HG02798 (cell line): Measurements from ENCODE around the gene DCAF7.
A peak's percentile ranks its signal among the peaks of the same experiment; 100 is the strongest.

Experiments used
- ATAC-seq: cut with Tn5 transposase; IDR thresholded peaks from one replicate; pipeline ENCODE4 v1.9.1; 2021; ENCODE audit warnings: mild to moderate bottlenecking; ENCODE audit not compliant: unreplicated experiment, poor library complexity

DCAF7 gene

GRCh38 chr17:63622574-63623390, 72.5 kb downstream of the DCAF7 start:
- peak; percentile 33 for ATAC-seq

DNA sequence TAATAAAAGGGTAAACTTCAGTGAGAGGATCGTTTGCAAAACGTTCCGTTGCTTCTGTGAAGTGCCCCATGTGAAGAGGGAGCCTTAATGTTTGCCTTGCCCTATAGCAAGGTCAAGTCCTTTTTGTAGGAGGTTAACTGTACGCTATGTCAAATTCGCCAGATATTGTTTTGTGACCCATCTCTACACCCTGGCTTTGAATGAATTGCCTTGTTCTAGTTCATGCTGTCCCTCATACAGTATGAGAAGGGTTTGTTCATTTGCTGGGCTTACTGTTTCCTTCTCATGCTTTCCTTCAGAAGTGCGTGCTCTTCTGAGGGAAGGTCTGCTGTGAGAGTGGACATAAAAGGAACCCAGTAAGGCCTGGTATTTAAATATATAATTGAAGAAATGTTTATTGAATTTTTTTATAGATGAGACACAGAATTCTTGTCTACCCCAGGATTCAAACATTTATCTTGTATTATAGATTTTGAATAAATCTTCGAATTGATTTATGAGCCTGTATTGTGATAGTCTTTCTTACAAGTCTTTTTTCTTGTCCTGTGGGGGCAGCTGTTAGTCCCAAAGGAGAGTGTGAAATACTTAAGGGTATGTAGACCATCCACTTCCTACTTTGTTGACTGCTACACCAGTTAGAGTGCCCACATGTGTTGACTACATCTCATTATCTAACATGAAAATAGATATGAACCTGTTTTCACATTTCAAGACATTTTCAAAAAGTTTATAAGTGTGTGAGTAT, 73.7 kb downstream of the DCAF7 start:
- ATAC-seq: no peak

- ATAC-seq: no peak
Measured at GRCh38 chr17:63624531-63624880, 74.2 kb downstream of the DCAF7 start.

GRCh38 chr17:63626551-63627180, 76.4 kb downstream of the DCAF7 start:
- ATAC-seq: no peak

DNA sequence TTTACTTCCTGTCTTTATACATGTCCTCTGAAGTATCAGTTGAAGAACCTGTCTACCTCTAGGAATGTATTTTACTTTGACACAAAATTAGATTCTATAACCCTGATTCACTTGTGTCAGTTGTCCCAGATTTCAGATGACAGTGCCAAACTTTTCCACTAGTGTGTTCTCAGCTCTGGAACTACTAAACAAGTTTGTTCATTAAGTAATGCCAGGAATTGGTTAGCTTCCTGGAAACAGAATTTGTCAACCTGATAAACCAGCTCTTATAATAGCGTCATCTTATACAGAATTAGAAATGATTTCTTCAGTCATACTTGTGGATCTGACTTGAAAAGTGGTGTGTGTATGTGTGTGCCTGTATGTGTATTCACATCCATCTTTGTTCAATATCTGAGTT, 79.3 kb downstream of the DCAF7 start:
- ATAC-seq: no peak

DNA sequence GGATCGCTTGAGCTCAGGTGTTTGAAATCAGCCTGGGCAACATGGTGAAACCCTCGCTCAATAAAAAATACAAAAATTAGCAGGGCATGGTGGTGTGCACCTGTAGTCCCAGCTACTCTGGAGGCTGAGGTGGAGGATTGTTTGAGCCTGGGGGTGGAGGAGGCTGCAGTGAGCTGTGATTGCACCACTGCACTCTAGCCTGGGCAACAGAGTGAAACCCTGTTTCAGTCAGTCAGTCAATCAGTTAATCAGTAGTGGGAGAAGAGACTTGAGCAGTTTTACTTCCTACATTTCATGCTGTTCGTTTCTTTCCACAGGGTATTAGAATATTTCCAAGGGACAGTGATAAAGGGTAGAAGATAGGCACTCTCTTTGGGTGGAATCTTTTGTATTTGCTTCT, 80.8 kb downstream of the DCAF7 start:
- ATAC-seq: no peak

- no peak for ATAC-seq
Measured at GRCh38 chr17:63631626-63632025, 81.3 kb downstream of the DCAF7 start.

DNA sequence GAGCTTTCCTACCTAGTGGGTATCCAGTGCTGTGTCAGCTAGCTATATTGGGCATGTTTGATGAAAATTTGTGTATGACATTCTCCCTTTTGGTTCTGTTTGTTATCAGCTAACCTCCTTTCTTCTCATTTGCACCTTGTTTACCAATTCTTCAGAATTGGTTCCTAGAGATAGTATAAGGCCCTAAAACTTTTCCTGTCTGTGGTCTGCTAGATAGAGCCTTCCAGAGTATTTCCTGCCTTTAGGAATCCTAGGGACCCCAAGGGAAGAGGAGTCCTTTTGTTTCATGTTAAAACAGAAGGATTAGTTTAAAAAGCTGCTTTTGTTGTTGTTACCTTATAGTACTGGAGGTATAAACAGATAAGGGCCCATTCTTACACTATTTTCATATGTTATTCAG, 83.5 kb downstream of the DCAF7 start:
- no peak for ATAC-seq

DNA sequence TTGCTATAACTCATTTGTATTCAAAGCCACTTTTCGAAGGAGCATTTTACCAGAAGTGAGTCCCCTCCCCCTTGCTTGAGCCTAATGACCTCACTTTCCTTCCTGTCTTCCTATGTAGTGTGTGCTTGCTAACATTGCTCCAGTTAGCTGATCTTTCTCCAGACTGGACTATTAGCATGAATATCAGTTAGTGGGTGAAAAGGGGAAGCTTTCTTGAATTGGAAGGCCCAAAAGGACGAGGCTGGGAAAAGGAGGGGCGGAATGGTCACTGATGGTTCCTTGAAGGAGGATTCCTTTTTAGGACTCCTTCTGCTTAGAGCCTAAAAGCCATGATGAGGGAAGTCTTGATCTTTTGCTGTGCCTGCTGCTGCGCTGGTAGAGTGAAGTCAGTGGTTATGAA, 83.9 kb downstream of the DCAF7 start:
- no peak for ATAC-seq

GRCh38 chr17:63634816-63635215, 84.5 kb downstream of the DCAF7 start:
- no peak for ATAC-seq

- no peak for ATAC-seq
Measured at GRCh38 chr17:63635290-63635689, 85.0 kb downstream of the DCAF7 start.

DNA sequence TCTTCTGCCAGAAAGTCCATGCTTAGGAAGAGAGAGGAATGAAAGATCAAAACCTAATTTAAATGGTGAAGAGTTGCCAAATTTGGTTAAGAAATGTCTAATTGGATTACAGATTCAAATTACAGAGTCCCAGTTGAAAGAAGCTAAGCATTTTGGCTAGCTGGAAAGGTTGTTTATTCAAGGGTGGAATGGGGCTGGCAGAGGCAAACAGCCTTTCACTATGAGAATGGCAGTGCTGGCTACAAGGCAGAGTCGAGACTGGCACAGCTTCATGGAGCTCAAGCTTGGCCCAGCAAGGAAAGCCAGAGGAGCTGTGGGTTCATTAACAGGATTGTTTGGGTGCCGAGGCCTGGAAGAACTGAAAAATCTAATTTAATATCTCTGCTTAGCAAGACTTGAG, 85.5 kb downstream of the DCAF7 start:
- no peak for ATAC-seq

DNA sequence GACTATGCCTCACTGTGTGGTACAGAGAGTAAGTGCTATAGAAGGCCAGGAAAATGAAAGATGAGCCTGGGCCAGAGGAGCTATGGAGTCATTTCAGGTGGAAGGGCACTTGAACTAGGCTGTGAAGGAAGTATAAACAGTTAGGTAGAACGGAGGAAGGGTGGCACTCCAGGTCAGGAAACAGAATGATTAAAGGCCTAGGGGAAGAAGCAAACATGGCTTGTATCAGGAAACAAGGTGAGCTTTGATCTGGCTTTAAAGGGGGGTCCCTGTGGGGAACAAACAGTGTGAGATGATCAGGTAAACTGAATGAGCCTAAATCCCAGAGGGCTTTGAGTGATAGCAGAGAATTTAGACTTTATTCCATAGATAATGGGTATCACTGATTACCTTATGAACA, 88.8 kb downstream of the DCAF7 start:
- no peak for ATAC-seq

GRCh38 chr17:63640038-63640437, 89.8 kb downstream of the DCAF7 start:
- no peak for ATAC-seq

DNA sequence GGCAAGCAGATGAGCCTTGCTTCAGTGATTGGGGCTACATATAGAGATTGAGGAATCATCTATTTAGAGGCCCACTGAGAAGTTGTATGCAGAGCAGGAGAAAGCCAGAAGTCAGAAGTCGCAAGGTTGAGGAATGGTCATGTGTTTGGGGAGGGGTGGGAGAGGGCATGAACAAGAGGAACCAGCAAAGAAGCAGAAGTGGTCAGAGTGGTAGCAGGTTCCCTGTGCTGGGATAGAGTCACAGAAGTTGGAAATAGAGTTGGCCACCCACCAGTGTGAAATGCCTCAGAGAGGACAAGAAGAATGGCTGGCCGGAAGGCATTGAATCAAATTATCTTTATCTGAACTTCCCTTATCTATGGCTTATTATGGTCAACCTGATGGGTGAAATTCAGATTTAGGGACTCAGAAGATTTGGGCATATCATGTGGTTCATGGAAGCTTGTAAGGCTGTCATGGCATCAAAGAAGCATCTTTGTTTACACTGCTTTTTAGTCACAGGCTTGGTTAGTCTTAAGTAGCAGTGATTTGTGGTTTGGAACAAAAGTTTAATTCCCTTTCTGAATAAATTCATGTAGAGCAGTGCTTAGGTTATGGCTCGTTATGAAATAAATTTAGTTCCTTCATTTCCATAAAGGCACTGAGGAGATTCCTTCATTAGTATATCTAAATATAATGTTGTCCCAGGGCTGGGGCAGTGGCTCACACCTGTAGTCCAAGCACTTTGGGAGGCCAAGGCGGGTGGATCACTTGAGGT, 91.6 kb downstream of the DCAF7 start:
- ATAC-seq: no peak
